Psoas muscle (tissue), 8 donors: ENCODE data around the gene KRTAP1-4. TPM values are rescaled to one million over a fixed set of nuclear protein-coding genes. Genes with fewer than 3 reads are reported as not detected.
"Not testable (repeated sequence)": the region's sequence is repeated elsewhere in the genome, so short reads cannot be mapped to it uniquely, and the experiment has no call there.

Experiments used
- ATAC-seq, 4 donors: fragments of 200-7000 bp; cut with Tn5 transposase; one replicate each; pipeline ENCODE4 v1.9.1; 2020; ENCODE audit warnings: moderate library complexity in 3 of 4, mild to moderate bottlenecking in 2 of 4
- DNase-seq, 2 donors: peaks; one replicate each; pipeline ENCODE4 v3.0.0-alpha.2; 2020
- H3K27ac ChIP-seq: fragments of 200-600 bp; one replicate; pipeline ENCODE4 v1.8.0; 2022
- H3K27me3 ChIP-seq, 3 donors: fragments of 200-600 bp in 1 of 3; one replicate each; pipeline versions ENCODE4 v1.6.1 to v1.8.0; 2013 to 2022; ENCODE audit warnings: low read length in 2 of 3, mild to moderate bottlenecking in 2 of 3, moderate library complexity in 1 of 3; ENCODE audit not compliant: insufficient read depth in 3 of 3
- H3K36me3 ChIP-seq, 2 donors: fragments of 200-600 bp in 1 of 2; one replicate each; pipeline versions ENCODE4 v1.6.1 to v1.8.0; 2013 to 2022; ENCODE audit warnings: low read depth in 1 of 2, mild to moderate bottlenecking in 1 of 2, moderate library complexity in 1 of 2; ENCODE audit not compliant: insufficient read depth in 1 of 2
- H3K4me1 ChIP-seq: fragments of 200-600 bp; one replicate; pipeline ENCODE4 v1.8.0; 2022
- H3K4me3 ChIP-seq: fragments of 200-600 bp; one replicate; pipeline ENCODE4 v1.8.0; 2022; ENCODE audit warnings: mild to moderate bottlenecking
- H3K9me3 ChIP-seq: fragments of 200-600 bp; one replicate; pipeline ENCODE4 v1.8.0; 2022
- WGBS, 3 donors: extraction: QIAGEN DNeasy Blood & Tissue Kit; methylation state at CpG; one replicate each; pipeline versions ENCODE4 v1.1.6 to v1.1.7; 2013; 5-methylcytosine and 5-hydroxymethylcytosine counted together
- intact Hi-C, 2 donors: fragments of 100-400 bp; cut with DNase I; formaldehyde crosslinking; loops; one replicate each; pipeline versions ENCODE4 v1.11.0 to v1.14.2; 2022
- polyA plus RNA-seq, 3 donors: library from polyadenylated mRNA; stranded (reverse); fragments of 200-250 nt; gene quantifications; one replicate each; pipeline ENCODE4 v1.2.3, GENCODE V29; 2013
- total RNA-seq, 4 donors: library from RNA; stranded (reverse); fragmentation: NEBNext Ultra II Directional in 2 of 4; extraction: Animal tissue kit (Norgen Biotek cat#: 25700) in 2 of 4; gene quantifications; one replicate each; pipeline versions ENCODE4 v1.2.1 to v1.2.4, GENCODE V29; 2021 to 2023
- TF ChIP-seq, protein P1 (sequence below): fragments of 200-600 bp; IDR thresholded peaks from one replicate; pipeline ENCODE4 v1.8.0; 2022; ENCODE audit warnings: antibody characterized with exemption
- donor health status: healthy with polysubstance abuse.
- donor health status: DM: no; HTN: no; CAD: no; lungs with moderate emphysema.
- donor health status: Bipolar disorder and iron deficiency.
- donor health status: healthy.
- donor health status: DM: yes; HTN: yes; CAD: no.
- donor health status: DM: no; HTN: no; CAD: no.
- donor health status: DM: no; HTN: no; CAD: no.
- donor health status: DM: yes; HTN: yes; CAD: no.

The KRTAP1-4 gene
- total and polyA plus RNA-seq, 7 donors = not detected

DNA sequence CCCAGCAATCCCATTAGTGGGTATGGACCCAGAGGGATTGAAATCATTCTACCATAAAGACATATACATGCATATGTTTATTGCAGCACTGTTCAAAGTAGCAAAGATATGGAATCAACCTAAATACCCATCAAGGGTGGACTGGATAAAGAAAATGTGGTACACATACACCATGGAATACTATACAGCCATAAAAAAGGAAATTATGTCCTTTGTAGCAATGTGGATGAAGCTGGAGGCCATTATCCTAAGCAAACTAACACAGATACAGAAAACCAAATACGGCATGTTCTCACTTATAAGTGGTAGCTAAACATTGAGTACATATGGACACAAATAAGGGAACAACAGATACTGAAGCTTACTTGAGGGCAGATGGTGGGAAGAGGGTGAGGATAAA is 27.6 kb upstream of the KRTAP1-4 start:
- WGBS, 3 donors = 90 to 97% (median 92%) methylated on average over 1 of the region's 1 CpG
- DNase-seq (no peak), ATAC-seq (no peak)
- Histone ChIP-seq H3K27me3 (peaks cover 0 to 53% (median 0%) of the 10 kb centered on the region in 3 donors), H3K27ac (no peak overlapping the region), H3K9me3 (peaks cover 9% of the 10 kb centered on the region), H3K4me3 (no peak overlapping the region), H3K36me3 (no peaks in the 10 kb centered on the region), H3K4me1 (no peaks in the 10 kb centered on the region)
- intact Hi-C loops = no loop called here
- TF ChIP-seq, protein P1, sequence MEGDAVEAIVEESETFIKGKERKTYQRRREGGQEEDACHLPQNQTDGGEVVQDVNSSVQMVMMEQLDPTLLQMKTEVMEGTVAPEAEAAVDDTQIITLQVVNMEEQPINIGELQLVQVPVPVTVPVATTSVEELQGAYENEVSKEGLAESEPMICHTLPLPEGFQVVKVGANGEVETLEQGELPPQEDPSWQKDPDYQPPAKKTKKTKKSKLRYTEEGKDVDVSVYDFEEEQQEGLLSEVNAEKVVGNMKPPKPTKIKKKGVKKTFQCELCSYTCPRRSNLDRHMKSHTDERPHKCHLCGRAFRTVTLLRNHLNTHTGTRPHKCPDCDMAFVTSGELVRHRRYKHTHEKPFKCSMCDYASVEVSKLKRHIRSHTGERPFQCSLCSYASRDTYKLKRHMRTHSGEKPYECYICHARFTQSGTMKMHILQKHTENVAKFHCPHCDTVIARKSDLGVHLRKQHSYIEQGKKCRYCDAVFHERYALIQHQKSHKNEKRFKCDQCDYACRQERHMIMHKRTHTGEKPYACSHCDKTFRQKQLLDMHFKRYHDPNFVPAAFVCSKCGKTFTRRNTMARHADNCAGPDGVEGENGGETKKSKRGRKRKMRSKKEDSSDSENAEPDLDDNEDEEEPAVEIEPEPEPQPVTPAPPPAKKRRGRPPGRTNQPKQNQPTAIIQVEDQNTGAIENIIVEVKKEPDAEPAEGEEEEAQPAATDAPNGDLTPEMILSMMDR = no peak

DNA sequence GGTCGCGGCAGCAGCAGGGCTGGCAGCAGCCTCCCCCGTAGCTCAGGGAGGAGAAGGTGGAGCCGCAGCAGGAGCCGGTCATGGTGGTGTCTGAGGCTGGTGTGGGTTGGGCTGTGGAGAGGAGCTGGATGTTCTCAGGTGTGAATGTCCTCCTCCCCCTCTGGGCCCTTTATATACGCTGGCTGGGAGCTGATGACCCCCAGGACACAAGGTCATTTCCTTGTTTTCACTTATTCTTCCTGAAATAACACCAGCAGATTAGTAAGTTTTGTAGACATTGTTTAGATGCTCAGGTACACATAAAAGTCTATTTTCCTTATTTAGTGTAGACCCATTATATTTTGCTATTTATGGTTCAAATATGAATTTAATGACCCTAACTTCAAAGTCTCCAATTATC is 25.1 kb upstream of the KRTAP1-4 start, which contains the start of gene KRTAP2-2:
KRTAP2-2 (minus strand) TSS at position 101 of the 400 bp plus-strand sequence; CDS start at position 82, 19 bp downstream.
- DNase-seq, H3K4me1 ChIP-seq, H3K27ac ChIP-seq, H3K36me3 ChIP-seq, H3K9me3 ChIP-seq, ATAC-seq, intact Hi-C loops, H3K4me3 ChIP-seq: not testable (repeated sequence)
- peaks cover 0 to 44% (median 0%) of the 10 kb centered on the region in 3 donors for H3K27me3 ChIP-seq
- WGBS, 3 donors = 29 to 50% (median 35%) methylated on average over 1 of the region's 6 CpGs

DNA sequence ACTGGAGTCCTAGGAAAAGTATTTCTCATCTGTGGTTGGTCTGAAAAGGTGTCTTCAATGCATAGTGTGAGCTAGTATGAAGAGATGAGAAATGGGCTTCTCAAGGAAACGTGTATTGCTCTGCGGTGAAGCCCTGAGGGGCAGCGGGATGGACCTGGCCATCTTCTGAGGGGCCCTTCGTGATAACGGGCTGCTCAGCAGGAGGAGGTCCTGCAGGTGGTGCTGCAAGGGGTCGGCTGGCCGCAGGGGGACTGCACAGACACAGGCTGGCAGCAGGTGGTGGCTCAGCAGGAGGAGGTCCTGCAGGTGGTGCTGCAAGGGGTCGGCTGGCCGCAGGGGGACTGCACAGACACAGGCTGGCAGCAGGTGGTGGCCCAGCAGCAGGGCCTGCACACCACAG is 24.6 kb upstream of the KRTAP1-4 start:
- H3K4me3 ChIP-seq, H3K9me3 ChIP-seq, ATAC-seq, H3K4me1 ChIP-seq, H3K36me3 ChIP-seq, intact Hi-C loops, H3K27ac ChIP-seq, DNase-seq: not testable (repeated sequence)
- peaks cover 0 to 44% (median 0%) of the 10 kb centered on the region in 3 donors for H3K27me3 ChIP-seq
- 61 to 69% (median 64%) methylated on average over 5 to 9 of the region's 9 CpGs for WGBS, 3 donors

DNA sequence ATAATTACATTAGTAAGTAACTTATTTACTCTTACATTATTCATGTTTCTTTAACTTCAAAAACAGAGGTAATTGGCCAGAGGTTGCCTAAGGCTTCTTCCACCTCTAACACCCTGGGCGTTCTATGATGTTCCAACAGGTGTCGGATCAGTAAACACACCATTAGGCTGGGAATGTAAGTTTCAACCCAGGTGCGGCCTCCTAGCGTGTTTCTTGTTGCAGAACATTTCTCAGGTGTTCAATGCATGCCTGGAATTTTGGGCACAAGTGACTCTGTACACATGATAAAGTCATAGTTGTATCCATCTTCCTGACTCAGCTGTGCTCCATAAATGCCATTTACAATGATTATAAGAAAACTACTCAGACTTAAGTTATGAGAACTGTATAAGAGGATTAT is 24.0 kb upstream of the KRTAP1-4 start:
- TF ChIP-seq, protein P1 = no peak
- Histone ChIP-seq H3K4me1 (no peaks in the 10 kb centered on the region), H3K9me3 (peaks cover 9% of the 10 kb centered on the region), H3K27me3 (peaks cover 0 to 39% (median 0%) of the 10 kb centered on the region in 3 donors), H3K36me3 (no peaks in the 10 kb centered on the region), H3K4me3 (no peak overlapping the region), H3K27ac (no peak overlapping the region)
- WGBS, 3 donors = 86 to 96% (median 92%) methylated on average over 4 of the region's 4 CpGs
- DNase-seq (no peak), ATAC-seq (no peak)
- intact Hi-C loops = no loop called here

DNA sequence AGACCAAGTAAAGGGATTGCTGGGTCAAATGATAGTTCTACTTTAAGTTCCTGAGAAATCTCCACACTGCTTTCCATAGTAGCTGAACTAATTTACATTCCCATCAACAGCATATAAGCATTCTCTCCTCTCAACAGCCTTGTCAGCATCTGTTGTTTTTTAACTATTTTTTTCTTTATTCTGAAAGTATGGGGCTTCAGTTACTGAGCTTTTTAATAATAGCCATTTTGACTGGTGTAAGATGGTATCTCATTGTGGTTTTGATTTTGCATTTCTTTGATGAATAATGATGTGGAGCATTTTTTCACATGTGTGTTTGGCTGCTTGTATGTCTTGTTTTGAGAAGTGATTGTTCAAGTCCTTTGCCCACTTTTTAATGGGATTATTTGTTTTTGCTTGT is 22.6 kb upstream of the KRTAP1-4 start:
- no peaks in the 10 kb centered on the region for H3K4me1 ChIP-seq
- peaks cover 7% of the 10 kb centered on the region for H3K9me3 ChIP-seq
- intact Hi-C loops = no loop called here
- peaks cover 0 to 26% (median 1%) of the 10 kb centered on the region in 3 donors for H3K27me3 ChIP-seq
- ATAC-seq (no peak), DNase-seq (no peak)
- no peak overlapping the region for H3K27ac ChIP-seq
- TF ChIP-seq, protein P1 = no peak
- no peak overlapping the region for H3K4me3 ChIP-seq
- no peaks in the 10 kb centered on the region for H3K36me3 ChIP-seq

DNA sequence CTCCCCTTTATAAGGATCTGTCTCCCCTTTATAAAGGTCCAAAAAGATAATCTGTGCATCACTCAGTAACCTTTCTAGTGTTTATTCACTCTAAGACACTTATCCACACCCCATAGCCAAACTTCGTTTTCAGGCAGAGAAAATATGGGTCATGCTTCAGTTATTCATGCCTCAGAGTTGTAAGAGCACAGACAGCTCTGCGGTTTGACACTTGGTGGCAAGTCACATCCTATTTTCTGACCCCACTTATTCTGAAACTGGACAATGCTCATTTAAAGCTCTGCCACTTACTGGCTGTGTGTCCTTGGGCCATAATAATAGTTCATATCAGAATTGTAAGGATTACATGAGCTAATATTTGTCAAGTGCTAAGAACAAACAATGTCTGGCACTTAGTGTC is 19.1 kb upstream of the KRTAP1-4 start:
- Histone ChIP-seq H3K27ac (no peak overlapping the region), H3K9me3 (peaks cover 5% of the 10 kb centered on the region), H3K4me3 (no peak overlapping the region), H3K27me3 (peaks cover 0 to 13% (median 2%) of the 10 kb centered on the region in 3 donors), H3K36me3 (no peaks in the 10 kb centered on the region), H3K4me1 (no peaks in the 10 kb centered on the region)
- TF ChIP-seq, protein P1 = no peak
- WGBS, 3 donors = 15 to 52% (median 29%) methylated on average over 2 of the region's 2 CpGs
- ATAC-seq = no peak
- no peak for DNase-seq
- intact Hi-C loops = no loop called here
